CD14-positive monocyte (primary cell): ENCODE data around the gene SH2D4B. TPM values are rescaled to one million over a fixed set of nuclear protein-coding genes. Genes with fewer than 3 reads are reported as not detected.
A peak's percentile ranks its signal among the peaks of the same experiment; 100 is the strongest.

Source experiments
- DNase-seq, 3 donors: peaks; one replicate each; pipeline ENCODE4 v3.0.0-alpha.2; 2011 to 2022
- H2AFZ ChIP-seq: 2 replicates; pipeline ENCODE4 v1.6.0; 2012; ENCODE audit warnings: mild to moderate bottlenecking, low read depth, low read length, inconsistent platforms; ENCODE audit not compliant: insufficient read depth, poor library complexity, severe bottlenecking
- H3K27ac ChIP-seq, 2 donors: 1 replicate in 1 of 2; 2 replicates in 1 of 2; pipeline ENCODE4 v1.5.1; 2012 to 2013; ENCODE audit warnings: low read length in 2 of 2, control low read depth in 1 of 2, inconsistent platforms in 1 of 2, low read depth in 1 of 2, mild to moderate bottlenecking in 1 of 2
- H3K27me3 ChIP-seq, 2 donors: one replicate each; pipeline versions ENCODE4 v1.6.0 to v1.6.1; 2011 to 2013; ENCODE audit warnings: low read length in 2 of 2; ENCODE audit not compliant: control insufficient read depth in 2 of 2, insufficient read depth in 2 of 2
- H3K36me3 ChIP-seq, 2 donors: replicated peaks in 1 of 2; 1 replicate in 1 of 2; 2 replicates in 1 of 2; pipeline versions ENCODE4 v1.5.1 to v1.6.1; 2012 to 2013; ENCODE audit warnings: low read length in 2 of 2, control low read depth in 1 of 2, inconsistent platforms in 1 of 2, mild to moderate bottlenecking in 1 of 2; ENCODE audit not compliant: insufficient read depth in 2 of 2, control insufficient read depth in 1 of 2
- H3K4me1 ChIP-seq, 2 donors: 1 replicate in 1 of 2; 2 replicates in 1 of 2; pipeline versions ENCODE4 v1.5.1 to v1.6.1; 2012 to 2013; ENCODE audit warnings: low read length in 2 of 2, control low read depth in 1 of 2, inconsistent platforms in 1 of 2, mild to moderate bottlenecking in 1 of 2, moderate library complexity in 1 of 2; ENCODE audit not compliant: insufficient read depth in 2 of 2, control insufficient read depth in 1 of 2
- H3K4me2 ChIP-seq: replicated peaks from 2 replicates; pipeline ENCODE3; 2012; ENCODE audit warnings: low read length, moderate library complexity, mild to moderate bottlenecking; ENCODE audit not compliant: poor library complexity, severe bottlenecking; ENCODE audit errors: extremely low read depth
- H3K4me3 ChIP-seq, 3 experiments: fragments of 200-600 bp in 1 of 3; sonication (generic) in 1 of 3; replicated peaks in 1 of 3; 1 replicate in 2 of 3; 2 replicates in 1 of 3; pipeline ENCODE4 v1.5.1; 2011 to 2013; ENCODE audit warnings: low read length in 3 of 3, mild to moderate bottlenecking in 3 of 3, control low read depth in 2 of 3, low read depth in 2 of 3, inconsistent platforms in 1 of 3, moderate library complexity in 1 of 3
- H3K79me2 ChIP-seq: 2 replicates; pipeline ENCODE4 v1.6.0; 2012; ENCODE audit warnings: mild to moderate bottlenecking, control low read depth, inconsistent platforms, low read length, moderate library complexity; ENCODE audit not compliant: insufficient read depth
- H3K9ac ChIP-seq: 2 replicates; pipeline ENCODE4 v1.6.0; 2017; ENCODE audit warnings: low read length, mild to moderate bottlenecking; ENCODE audit not compliant: insufficient read depth, poor library complexity, severe bottlenecking
- H3K9me3 ChIP-seq, 2 donors: replicated peaks in 1 of 2; 1 replicate in 1 of 2; 2 replicates in 1 of 2; pipeline versions ENCODE4 v1.5.1 to v1.6.1; 2012 to 2013; ENCODE audit warnings: low read length in 2 of 2, control low read depth in 1 of 2; ENCODE audit not compliant: control insufficient read depth in 1 of 2, insufficient read depth in 1 of 2
- H4K20me1 ChIP-seq: 2 replicates; pipeline ENCODE4 v1.6.0; 2012; ENCODE audit warnings: mild to moderate bottlenecking, low read length, control low read depth, moderate library complexity; ENCODE audit not compliant: insufficient read depth
- H3K27ac Mint-ChIP-seq, 7 donors: one replicate each; pipeline ENCODE4 v1.8.0; 2020; ENCODE audit warnings: mild to moderate bottlenecking in 7 of 7, mixed read lengths in 7 of 7, moderate library complexity in 6 of 7, inconsistent platforms in 2 of 7
- H3K27me3 Mint-ChIP-seq, 3 donors: one replicate each; pipeline ENCODE4 v1.8.0; 2021 to 2022; ENCODE audit warnings: low read depth in 3 of 3, mild to moderate bottlenecking in 3 of 3, mixed read lengths in 3 of 3, moderate library complexity in 3 of 3, inconsistent platforms in 1 of 3
- H3K36me3 Mint-ChIP-seq, 2 donors: one replicate each; pipeline ENCODE4 v1.8.0; 2020; ENCODE audit warnings: mixed read lengths in 2 of 2, inconsistent platforms in 1 of 2, mild to moderate bottlenecking in 1 of 2
- H3K4me1 Mint-ChIP-seq: one replicate; pipeline ENCODE4 v1.8.0; 2020; ENCODE audit warnings: mild to moderate bottlenecking, mixed read lengths
- H3K4me3 Mint-ChIP-seq, 2 donors: one replicate each; pipeline ENCODE4 v1.8.0; 2020; ENCODE audit warnings: mild to moderate bottlenecking in 2 of 2, mixed read lengths in 2 of 2, moderate library complexity in 1 of 2
- H3K9me3 Mint-ChIP-seq, 7 donors: one replicate each; pipeline ENCODE4 v1.8.0; 2020 to 2022; ENCODE audit warnings: mixed read lengths in 7 of 7, mild to moderate bottlenecking in 6 of 7, moderate library complexity in 6 of 7, inconsistent platforms in 2 of 7
- CTCF ChIP-seq: fragments of 200-600 bp; IDR thresholded peaks from one replicate; pipeline ENCODE4 v1.8.0; 2022; ENCODE audit warnings: antibody characterized with exemption, mild to moderate bottlenecking
- WGBS: methylation state at CpG from one replicate; pipeline ENCODE4 v1.1.5; 2013; ENCODE audit warnings: missing lambda C conversion rate; ENCODE audit not compliant: insufficient coverage; 5-methylcytosine and 5-hydroxymethylcytosine counted together
- intact Hi-C, 2 donors: fragments of 100-400 bp; cut with micrococcal nuclease; formaldehyde crosslinking; loops; one replicate each; pipeline versions ENCODE4 v1.15.0 to v1.15.1; 2023
- polyA plus RNA-seq, 3 donors: library from polyadenylated mRNA; depleted of rRNA in 1 of 3; unstranded in 2 of 3; stranded (reverse) in 1 of 3; fragments of 300-500 nt in 2 of 3; fragments of >200 nt in 1 of 3; fragmentation: Illumina TruSeq in 2 of 3; gene quantifications; 1 replicate in 2 of 3; 2 replicates in 1 of 3; pipeline ENCODE4 v1.2.3, GENCODE V29; 2012 to 2021

The SH2D4B gene
- polyA plus RNA-seq, 3 donors = 0.01 TPM; not detected in 2

GRCh38 chr10:80503584-80504157 is 34.0 kb upstream of the SH2D4B start:
- H3K36me3 Mint-ChIP-seq = peaks cover 47 to 68% of the 10 kb centered on the region in 2 donors
- Histone ChIP-seq H3K27ac (peak overlapping the region; percentile 92 to 95), H3K4me2 (peak overlapping the region; percentile 50), H3K9ac (peak overlapping the region; percentile 16), H3K36me3 (peaks cover 19 to 39% of the 10 kb centered on the region in 2 donors), H3K9me3 (no peaks in the 10 kb centered on the region), H3K4me3 (peak overlapping the region in 1 of 3 experiments; percentile 60), H2AFZ (no peak overlapping the region), H3K4me1 (peaks cover 72 to 74% of the 10 kb centered on the region in 2 donors), H3K79me2 (peaks cover 89% of the 10 kb centered on the region), H3K27me3 (no peaks in the 10 kb centered on the region), H4K20me1 (peaks cover 92% of the 10 kb centered on the region)
- no peak for TF ChIP-seq CTCF
- H3K27me3 Mint-ChIP-seq = no peaks in the 10 kb centered on the region
- H3K4me3 Mint-ChIP-seq = peak overlapping the region in 1 of 2 donors; percentile 83
- H3K27ac Mint-ChIP-seq = peak overlapping the region; percentile 90 to 99 (median 94)
- DNase-seq = no peak
- 79% methylated on average over 6 of the region's 7 CpGs for WGBS
- no peaks in the 10 kb centered on the region for H3K9me3 Mint-ChIP-seq
- intact Hi-C loops = loop anchor here (2.0 to 5.0 kb wide), 5 partner anchors 17 to 121 kb away; partner anchors contain the start of gene TSPAN14 (in 1 of the 2)
- peaks cover 76% of the 10 kb centered on the region for H3K4me1 Mint-ChIP-seq

GRCh38 chr10:80504158-80504811 is 33.4 kb upstream of the SH2D4B start:
- Histone ChIP-seq H2AFZ (no peak overlapping the region), H3K9me3 (no peaks in the 10 kb centered on the region), H3K4me3 (peak overlapping the region in 1 of 3 experiments; percentile 60), H3K4me1 (peaks cover 66 to 67% of the 10 kb centered on the region in 2 donors), H3K79me2 (peaks cover 95% of the 10 kb centered on the region), H4K20me1 (peaks cover 94% of the 10 kb centered on the region), H3K4me2 (peak overlapping the region; percentile 50), H3K9ac (peak overlapping the region; percentile 57), H3K36me3 (peaks cover 25 to 45% of the 10 kb centered on the region in 2 donors), H3K27me3 (no peaks in the 10 kb centered on the region), H3K27ac (peak overlapping the region; percentile 92 to 95)
- intact Hi-C loops = loop anchor here (2.0 to 5.0 kb wide), 5 partner anchors 17 to 121 kb away; partner anchors contain the start of gene TSPAN14 (in 1 of the 2)
- H3K4me1 Mint-ChIP-seq = peaks cover 76% of the 10 kb centered on the region
- peak overlapping the region; percentile 90 to 99 (median 94) for H3K27ac Mint-ChIP-seq
- H3K36me3 Mint-ChIP-seq = peaks cover 53 to 75% of the 10 kb centered on the region in 2 donors
- no peak for TF ChIP-seq CTCF
- no peaks in the 10 kb centered on the region for H3K27me3 Mint-ChIP-seq
- H3K4me3 Mint-ChIP-seq = peak overlapping the region in 1 of 2 donors; percentile 83
- H3K9me3 Mint-ChIP-seq = no peaks in the 10 kb centered on the region
- peak; percentile 71 to 77 (median 71) for DNase-seq
- 10% methylated on average over 2 of the region's 7 CpGs for WGBS
